ENCODE measurements around the gene EMC1. TPM values are rescaled to one million over a fixed set of nuclear protein-coding genes. Genes with fewer than 3 reads are reported as not detected.
"Not testable (repeated sequence)": the region's sequence is repeated elsewhere in the genome, so short reads cannot be mapped to it uniquely, and the experiment has no call there.

EMC1 gene
- total RNA-seq, 1 donor from 2014 or later = 67.9 TPM

DNA sequence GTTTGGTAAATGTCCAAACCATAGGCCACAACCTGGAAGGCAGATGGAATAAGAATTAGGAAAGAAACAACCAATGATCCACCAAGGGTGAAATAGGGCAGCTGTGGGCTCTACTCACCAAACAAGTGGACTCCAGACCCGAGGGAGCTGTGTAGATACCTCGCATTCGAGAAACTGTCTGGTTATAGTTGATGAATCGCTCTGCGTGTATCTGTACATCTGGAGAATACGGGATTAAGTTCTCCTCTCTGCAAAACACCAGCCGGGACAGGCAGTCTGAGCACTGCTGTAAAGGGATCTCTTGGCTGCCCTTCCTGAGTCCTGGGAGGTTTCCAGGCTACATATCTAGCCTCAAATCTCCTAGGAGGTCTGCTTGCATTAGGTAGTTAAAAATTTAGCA, 31.9 kb downstream of the EMC1 start:
- intact Hi-C loops (cut with micrococcal nuclease) = no loop called here
- Mint-ChIP-seq H3K27ac (peak overlapping the region; percentile 11), H3K9me3 (no peaks in the 10 kb centered on the region), H3K36me3 (ENCODE audit: low read depth) (peaks cover 74% of the 10 kb centered on the region), H3K27me3 (no peaks in the 10 kb centered on the region), H3K4me3 (no peak overlapping the region), H3K4me1 (peaks cover 13% of the 10 kb centered on the region)
- DNase-seq = no peak

DNA sequence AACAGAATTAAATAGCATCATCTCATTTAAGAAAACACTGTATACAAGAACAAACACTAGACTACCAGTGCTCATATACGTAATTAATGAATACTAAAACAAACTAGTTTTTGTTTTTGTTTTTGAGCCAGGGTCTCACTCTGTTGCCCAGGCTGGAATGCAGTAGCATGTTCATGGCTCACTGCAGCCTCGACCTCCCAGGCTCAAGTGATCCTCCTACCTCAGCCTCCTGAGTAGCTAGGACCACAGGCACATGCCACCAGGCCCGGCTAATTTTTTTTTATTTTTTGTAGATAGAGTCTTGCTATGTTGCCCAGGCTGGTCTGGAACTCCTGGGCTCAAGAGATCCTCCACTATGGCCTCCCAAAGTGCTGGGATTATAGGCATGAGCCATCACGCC, 34.7 kb downstream of the EMC1 start:
- H3K4me3 Mint-ChIP-seq; H3K27me3 Mint-ChIP-seq; intact Hi-C loops (cut with micrococcal nuclease); DNase-seq; H3K9me3 Mint-ChIP-seq: not testable (repeated sequence)
- peaks cover 66% of the 10 kb centered on the region for H3K36me3 Mint-ChIP-seq (ENCODE audit: low read depth)
- H3K27ac Mint-ChIP-seq = peak overlapping the region; percentile 3
- H3K4me1 Mint-ChIP-seq = peaks cover 31% of the 10 kb centered on the region

DNA sequence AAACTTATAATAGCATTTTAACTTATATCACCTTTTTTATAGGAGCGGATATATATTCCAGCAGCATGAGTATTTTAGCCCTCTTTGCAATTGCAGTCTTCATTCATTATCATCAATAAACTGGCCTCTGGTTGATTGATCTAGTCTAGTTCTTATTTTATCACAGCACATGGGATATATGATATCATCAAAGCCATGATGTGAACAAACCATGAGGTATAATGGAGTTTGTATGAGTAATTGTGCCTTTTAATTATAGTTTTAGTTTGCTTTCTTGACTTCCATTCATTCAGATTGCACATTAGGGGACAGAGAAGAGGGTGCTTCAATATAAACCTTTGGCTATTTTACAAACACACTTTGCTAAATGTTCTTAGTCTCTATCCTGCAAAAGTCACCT, 37.7 kb downstream of the EMC1 start:
- Mint-ChIP-seq H3K36me3 (ENCODE audit: low read depth) (peaks cover 51% of the 10 kb centered on the region), H3K27me3 (no peaks in the 10 kb centered on the region), H3K4me1 (peaks cover 33% of the 10 kb centered on the region), H3K4me3 (no peak overlapping the region), H3K9me3 (no peaks in the 10 kb centered on the region), H3K27ac (no peak overlapping the region)
- intact Hi-C loops (cut with micrococcal nuclease) = loop anchor here (5.0 kb wide), 1 partner anchor 46 kb away; no protein-coding TSS in a partner anchor
- DNase-seq = no peak

DNA sequence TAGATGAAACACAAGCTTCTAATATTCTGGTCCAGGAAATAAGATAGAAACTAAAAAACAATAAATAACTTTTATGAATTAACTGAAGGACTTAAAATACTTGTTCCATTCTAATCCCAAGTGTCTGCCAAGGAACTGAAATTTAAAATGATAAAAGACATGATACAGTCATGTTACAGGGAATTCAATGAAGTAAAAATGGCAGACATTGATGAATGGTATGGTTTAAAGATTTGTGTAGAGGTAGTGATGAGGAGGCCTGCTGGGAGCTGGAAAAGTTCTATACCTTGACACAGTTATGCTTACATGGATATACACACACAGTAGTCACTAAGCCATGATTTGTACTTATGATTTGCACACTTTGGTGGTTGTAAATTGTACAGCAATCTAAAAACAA, 39.2 kb downstream of the EMC1 start:
- Mint-ChIP-seq H3K4me1 (peaks cover 39% of the 10 kb centered on the region), H3K27ac (peak overlapping the region; percentile 57), H3K36me3 (ENCODE audit: low read depth) (peaks cover 44% of the 10 kb centered on the region)

DNA sequence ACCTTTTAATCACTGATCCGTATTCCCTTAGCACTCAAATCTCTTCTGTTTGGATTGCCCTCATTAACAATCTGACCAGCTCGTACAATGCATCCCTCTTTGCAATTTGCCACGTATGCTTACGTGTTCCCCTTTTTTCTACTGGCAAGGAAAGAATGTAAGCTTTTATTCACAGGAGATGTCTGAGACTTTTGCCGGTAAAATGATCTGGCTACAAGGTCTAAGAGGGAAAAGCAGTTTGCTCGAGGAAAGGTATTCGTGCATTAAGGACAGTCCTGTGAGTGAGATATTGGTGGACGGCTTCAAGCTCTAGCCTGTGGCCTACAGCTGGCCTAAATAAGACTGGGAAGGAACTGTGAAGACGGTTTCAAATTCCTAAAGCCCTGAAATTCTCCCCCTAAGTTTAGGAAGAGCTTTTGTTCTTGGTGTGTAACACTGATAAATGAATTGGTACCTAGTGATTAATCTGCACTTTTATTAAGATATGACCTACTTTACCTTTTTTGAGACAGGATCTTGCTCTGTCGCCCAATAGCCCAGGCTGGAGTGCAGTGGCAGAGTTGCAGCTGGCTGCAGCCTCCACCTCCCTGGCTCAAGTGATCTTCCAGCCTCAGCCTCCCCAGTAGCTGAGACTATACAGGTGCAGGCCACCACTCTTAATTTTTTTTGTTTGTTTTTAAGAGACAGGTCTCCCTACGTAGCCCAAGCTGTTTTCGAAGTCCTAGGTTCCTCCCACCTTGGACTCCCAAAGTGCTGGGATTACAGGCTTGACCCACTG, 40.4 kb downstream of the EMC1 start:
- intact Hi-C loops (cut with micrococcal nuclease) = loop anchor here (1.0 to 5.0 kb wide), 2 partner anchors 40 to 44 kb away; partner anchors contain the start of genes EMC1 and MRTO4
- Mint-ChIP-seq H3K36me3 (ENCODE audit: low read depth) (peaks cover 44% of the 10 kb centered on the region), H3K27me3 (no peaks in the 10 kb centered on the region), H3K4me1 (peaks cover 45% of the 10 kb centered on the region), H3K27ac (peak overlapping the region; percentile 94), H3K4me3 (peak overlapping the region; percentile 97), H3K9me3 (no peaks in the 10 kb centered on the region)
- DNase-seq = peak; percentile 59

More for the DNA sequence above, 39.2 kb downstream of the EMC1 start:
- Mint-ChIP-seq H3K27me3 (no peaks in the 10 kb centered on the region), H3K9me3 (no peaks in the 10 kb centered on the region), H3K4me3 (peak overlapping the region; percentile 97)
- intact Hi-C loops (cut with micrococcal nuclease) = loop anchor here (5.0 kb wide), 1 partner anchor 45 kb away; no protein-coding TSS in a partner anchor
- no peak for DNase-seq

DNA sequence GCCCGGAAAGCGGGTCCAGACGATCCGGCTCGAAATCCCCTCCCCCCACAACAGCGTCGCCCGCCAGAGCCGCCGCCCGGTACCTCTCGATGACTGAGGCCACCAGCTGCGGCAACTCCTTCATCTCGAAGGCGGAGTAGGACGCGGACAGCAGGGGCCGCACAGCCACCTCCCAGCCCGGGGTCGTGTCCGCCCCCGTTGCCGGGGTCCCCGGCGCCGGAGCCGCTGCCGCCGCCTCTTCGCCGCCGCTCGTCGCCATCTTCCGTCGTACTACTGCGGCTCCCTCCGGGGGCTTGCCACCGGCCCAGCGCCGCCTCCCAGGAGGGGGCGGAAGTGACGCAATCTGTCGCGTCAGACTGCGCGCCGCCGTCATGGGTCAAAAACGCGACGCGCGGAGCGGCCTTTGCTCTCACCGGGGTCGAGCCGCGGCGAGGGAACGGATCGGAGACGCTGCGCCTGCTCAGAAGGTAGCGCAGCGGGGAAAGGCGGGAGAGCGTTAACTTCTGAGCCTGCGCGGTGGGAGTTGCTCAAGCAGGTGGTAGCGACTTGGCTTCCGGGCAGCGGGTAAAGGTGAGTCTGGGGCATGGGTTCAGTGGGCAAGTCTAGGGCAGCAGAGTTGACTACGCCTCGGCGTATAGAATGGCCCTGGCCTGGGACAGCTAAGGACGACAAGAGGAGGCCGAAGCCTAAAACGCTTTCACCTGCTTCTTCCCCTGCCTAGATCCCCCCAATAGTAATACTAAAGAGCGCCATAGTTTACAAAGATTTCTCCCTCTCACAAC, 41.1 kb downstream of the EMC1 start, which contains the start of gene UBR4:
TSS of gene UBR4 (minus strand) at position 277 of the 782 bp plus-strand sequence. CDS start at position 259, 18 bp downstream.
- H3K36me3 Mint-ChIP-seq (ENCODE audit: low read depth) = peaks cover 44% of the 10 kb centered on the region
- no peaks in the 10 kb centered on the region for H3K27me3 Mint-ChIP-seq
- peak within 1 kb of the TSS; percentile 97 for H3K4me3 Mint-ChIP-seq
- H3K4me1 Mint-ChIP-seq = peaks cover 51% of the 10 kb centered on the region
- intact Hi-C loops (cut with micrococcal nuclease) = loop anchor here (1.0 to 5.0 kb wide), 4 partner anchors 24 to 258 kb away; partner anchors contain the start of genes EMC1 and MRTO4
- no peaks in the 10 kb centered on the region for H3K9me3 Mint-ChIP-seq
- peak; percentile 99 for DNase-seq
- H3K27ac Mint-ChIP-seq = peak within 1 kb of the TSS; percentile 94

DNA sequence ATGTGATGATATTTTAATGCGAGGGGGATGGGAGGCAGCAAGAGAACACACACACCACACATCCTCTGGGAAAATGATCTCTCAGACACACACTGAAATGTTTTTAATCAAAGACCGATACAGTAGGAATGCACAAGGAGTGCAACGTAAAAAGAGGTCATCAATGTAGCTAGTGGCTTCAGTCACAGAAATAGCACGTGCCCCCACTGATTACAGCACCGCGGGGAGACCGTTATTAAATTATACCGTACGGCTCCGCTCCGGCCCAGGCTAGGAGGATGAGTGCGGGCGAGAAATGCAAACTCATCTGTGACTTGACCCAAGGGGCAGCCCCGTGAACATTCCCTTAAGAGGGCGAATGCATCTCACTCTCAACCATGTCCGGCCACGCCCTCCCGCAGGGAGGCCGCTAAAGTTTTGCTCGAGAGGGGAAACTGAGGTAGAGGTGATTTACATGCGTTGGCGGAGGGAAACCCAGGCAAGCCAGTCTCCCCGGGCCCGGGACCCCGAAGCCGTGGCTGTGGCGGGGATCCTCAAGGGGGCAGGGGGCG, 41.8 kb downstream of the EMC1 start:
- H3K4me3 Mint-ChIP-seq = peak overlapping the region; percentile 97
- intact Hi-C loops (cut with micrococcal nuclease) = loop anchor here (1.0 to 5.0 kb wide), 2 partner anchors 23 to 257 kb away; no protein-coding TSS in a partner anchor
- H3K36me3 Mint-ChIP-seq (ENCODE audit: low read depth) = peaks cover 47% of the 10 kb centered on the region

DNA sequence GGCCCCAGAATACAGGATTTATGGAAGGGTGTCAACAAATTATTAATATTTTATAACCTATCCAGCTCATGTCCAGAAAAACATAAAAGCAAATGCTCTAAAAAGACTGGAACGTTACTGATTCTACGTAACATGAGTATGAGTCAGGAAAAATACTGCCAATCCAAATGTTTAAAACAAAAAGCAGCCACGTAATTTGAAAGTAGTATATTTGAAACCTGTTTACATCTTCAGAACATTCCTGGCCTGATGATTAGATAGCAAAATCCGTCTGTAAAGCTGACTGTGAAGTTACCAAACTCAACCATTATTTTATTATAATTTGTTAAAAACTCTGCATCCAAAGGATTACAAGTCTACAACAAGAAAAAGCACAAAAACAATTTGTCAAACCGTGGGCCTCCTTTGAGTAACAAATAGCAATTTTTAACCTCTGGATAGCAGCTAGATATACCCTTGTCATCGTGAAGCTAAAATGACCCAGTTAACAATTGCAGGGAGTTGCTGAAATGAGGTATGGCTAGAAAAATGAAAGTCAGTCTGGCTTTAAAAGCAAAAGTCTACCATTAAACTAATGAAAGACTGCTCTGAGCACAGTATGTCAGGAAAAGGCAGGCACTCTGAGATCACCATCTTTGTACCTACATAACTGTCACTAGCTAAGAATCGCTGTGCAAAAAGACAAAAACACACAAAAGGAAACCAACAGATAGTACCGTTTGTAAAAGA, 42.5 kb downstream of the EMC1 start:
- Mint-ChIP-seq H3K36me3 (ENCODE audit: low read depth) (peaks cover 42% of the 10 kb centered on the region), H3K27me3 (no peaks in the 10 kb centered on the region), H3K4me1 (peaks cover 56% of the 10 kb centered on the region), H3K9me3 (no peaks in the 10 kb centered on the region), H3K4me3 (peak overlapping the region; percentile 97), H3K27ac (peak overlapping the region; percentile 94)
- intact Hi-C loops (cut with micrococcal nuclease) = loop anchor here (1.0 to 5.0 kb wide), 2 partner anchors 23 to 257 kb away; no protein-coding TSS in a partner anchor
- DNase-seq = no peak

More for the DNA sequence above, 41.8 kb downstream of the EMC1 start:
- peak overlapping the region; percentile 94 for H3K27ac Mint-ChIP-seq
- H3K27me3 Mint-ChIP-seq = no peaks in the 10 kb centered on the region
- no peaks in the 10 kb centered on the region for H3K9me3 Mint-ChIP-seq
- DNase-seq = peak; percentile 85
- H3K4me1 Mint-ChIP-seq = peaks cover 57% of the 10 kb centered on the region

DNA sequence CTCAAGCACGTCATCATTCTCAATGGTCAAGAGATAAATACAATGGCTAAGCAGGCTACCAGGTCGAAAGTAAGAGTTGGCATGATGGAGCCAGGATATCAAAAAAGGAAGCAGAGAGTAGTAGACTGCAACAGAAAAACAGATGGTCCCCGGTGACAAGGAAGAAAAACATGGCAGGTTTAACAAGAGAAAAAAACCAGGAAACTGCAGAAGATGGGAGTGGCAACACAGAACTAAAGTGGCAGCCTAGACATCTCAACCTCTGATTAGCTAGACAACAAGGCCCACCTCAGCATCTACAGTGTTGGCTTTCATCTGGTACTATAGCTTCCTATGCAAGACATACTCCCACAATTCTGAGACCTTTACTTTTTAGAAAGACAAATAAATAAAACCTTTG, 44.4 kb downstream of the EMC1 start:
- Mint-ChIP-seq H3K4me3 (no peak overlapping the region), H3K9me3 (no peaks in the 10 kb centered on the region), H3K36me3 (ENCODE audit: low read depth) (peaks cover 34% of the 10 kb centered on the region), H3K27me3 (no peaks in the 10 kb centered on the region), H3K27ac (no peak overlapping the region), H3K4me1 (peaks cover 56% of the 10 kb centered on the region)
- intact Hi-C loops (cut with micrococcal nuclease) = loop anchor here (5.0 kb wide), 1 partner anchor 255 kb away; no protein-coding TSS in a partner anchor
- no peak for DNase-seq

DNA sequence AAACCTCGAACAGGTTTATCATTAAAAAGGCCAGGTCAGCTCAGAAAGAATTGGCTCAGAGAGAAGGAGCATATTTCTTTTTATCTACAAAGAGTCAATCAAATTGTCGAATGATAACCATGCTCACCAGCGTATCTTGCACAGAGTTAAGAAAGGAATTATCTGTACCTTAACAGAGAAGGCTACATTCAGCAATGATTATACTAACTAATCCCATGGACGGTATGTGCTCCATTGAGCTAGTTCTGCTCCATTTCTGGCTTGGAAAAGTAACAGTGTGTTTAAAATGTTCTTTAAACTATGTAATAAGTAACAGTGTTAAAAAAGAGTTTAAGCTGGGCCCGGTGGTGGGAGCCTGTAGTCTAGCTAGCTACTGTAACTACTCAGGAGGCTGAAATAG, 45.5 kb downstream of the EMC1 start:
- Mint-ChIP-seq H3K4me1 (peaks cover 55% of the 10 kb centered on the region), H3K4me3 (no peak overlapping the region)

DNA sequence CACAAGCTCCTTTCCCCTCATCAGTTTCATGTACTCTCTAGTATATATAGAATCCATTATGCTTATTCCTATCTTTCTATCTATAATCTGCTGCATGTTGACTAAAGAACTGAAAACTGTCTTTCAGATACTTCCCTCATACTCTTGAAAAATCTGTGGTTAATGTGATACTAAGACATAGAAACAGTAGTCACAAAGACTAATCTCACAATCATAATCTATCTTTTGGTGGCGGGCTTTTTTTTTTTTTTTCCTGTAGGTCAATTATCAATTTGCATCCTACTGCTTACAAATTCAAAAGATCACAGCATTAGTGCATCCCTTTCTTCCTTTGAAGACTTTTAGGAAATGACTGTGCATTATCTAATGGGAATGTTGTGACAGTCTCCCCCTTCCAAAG, 45.9 kb downstream of the EMC1 start:
- no peaks in the 10 kb centered on the region for H3K27me3 Mint-ChIP-seq
- H3K9me3 Mint-ChIP-seq = no peaks in the 10 kb centered on the region
- peaks cover 50% of the 10 kb centered on the region for H3K4me1 Mint-ChIP-seq
- intact Hi-C loops (cut with micrococcal nuclease) = loop anchor here (1.0 to 5.0 kb wide), 2 partner anchors 19 to 253 kb away; no protein-coding TSS in a partner anchor
- DNase-seq = no peak
- H3K27ac Mint-ChIP-seq = peak overlapping the region; percentile 10
- no peak overlapping the region for H3K4me3 Mint-ChIP-seq
- peaks cover 28% of the 10 kb centered on the region for H3K36me3 Mint-ChIP-seq (ENCODE audit: low read depth)

More for the DNA sequence above, 45.5 kb downstream of the EMC1 start:
- Mint-ChIP-seq H3K27ac (peak overlapping the region; percentile 9), H3K27me3 (no peaks in the 10 kb centered on the region), H3K9me3 (no peaks in the 10 kb centered on the region), H3K36me3 (ENCODE audit: low read depth) (peaks cover 30% of the 10 kb centered on the region)
- no peak for DNase-seq
- intact Hi-C loops (cut with micrococcal nuclease) = loop anchor here (1.0 to 5.0 kb wide), 2 partner anchors 20 to 254 kb away; no protein-coding TSS in a partner anchor

DNA sequence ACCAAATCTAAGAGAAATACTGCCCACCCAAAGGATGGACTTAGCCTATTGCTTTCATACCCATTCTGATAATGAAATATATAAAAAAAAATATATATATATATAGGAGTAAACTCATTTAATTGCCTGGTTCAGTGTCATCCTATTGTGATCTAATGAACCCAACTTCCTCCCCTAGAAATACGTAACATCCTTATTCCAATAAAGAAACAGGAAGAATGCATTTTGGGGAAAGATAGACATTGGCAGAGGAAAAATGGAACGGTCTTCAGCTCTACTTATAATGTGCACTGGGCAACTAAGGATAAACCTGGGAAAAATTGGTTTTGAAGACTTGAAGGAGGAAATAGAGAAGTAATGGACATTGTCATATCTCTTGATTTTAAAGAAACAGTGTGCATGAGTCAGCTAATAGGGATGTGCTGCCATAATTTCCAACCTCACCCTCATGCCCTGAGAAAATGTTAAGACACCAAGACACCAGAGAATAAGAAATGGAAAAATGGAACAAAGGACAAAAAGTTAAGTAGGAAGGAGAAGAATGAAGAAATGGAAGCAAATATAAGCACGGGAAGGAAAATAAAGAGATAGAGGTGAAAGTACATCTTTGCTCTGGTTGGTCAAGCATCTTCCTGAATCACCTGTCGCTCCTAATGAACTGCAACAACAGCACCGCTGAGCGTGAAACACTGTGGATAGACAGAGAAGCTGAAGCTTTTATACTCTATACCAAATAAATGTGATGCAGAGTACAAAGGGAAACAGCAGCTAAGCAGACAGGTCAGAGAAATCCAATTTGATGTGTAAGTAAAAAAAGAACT, 46.7 kb downstream of the EMC1 start:
- Mint-ChIP-seq H3K27ac (peak overlapping the region; percentile 25), H3K9me3 (no peaks in the 10 kb centered on the region)

More for the DNA sequence above, 46.7 kb downstream of the EMC1 start:
- Mint-ChIP-seq H3K4me1 (peaks cover 47% of the 10 kb centered on the region), H3K36me3 (ENCODE audit: low read depth) (peaks cover 27% of the 10 kb centered on the region), H3K4me3 (no peak overlapping the region), H3K27me3 (no peaks in the 10 kb centered on the region)
- no peak for DNase-seq
- intact Hi-C loops (cut with micrococcal nuclease) = loop anchor here (1.0 to 5.0 kb wide), 2 partner anchors 18 to 252 kb away; no protein-coding TSS in a partner anchor
